ENCODE measurements around the gene JAML. TPM values are rescaled to one million over a fixed set of nuclear protein-coding genes. Genes with fewer than 3 reads are reported as not detected.

The JAML gene
- total RNA-seq, 4 donors from 2014 or later = 0.92 to 8.9 (median 1.2) TPM

GRCh38 chr11:118212781-118213191 is 12.0 kb downstream of the JAML start:
- intact Hi-C loops (cut with DNase I) = no loop called here
- Histone ChIP-seq H3K9me3 (no peaks in the 10 kb centered on the region), H3K4me3 (no peak overlapping the region), H3K36me3 (no peaks in the 10 kb centered on the region), H3K4me1 (peaks cover 0 to 9% (median 2%) of the 10 kb centered on the region in 4 donors), H3K27ac (replicated peaks in 1 of 4) (no peak overlapping the region), H3K27me3 (peaks cover 0 to 49% (median 0%) of the 10 kb centered on the region in 4 donors)
- no peak for DNase-seq (ENCODE audit: extremely low spot score)
- WGBS = 69% methylated on average over 2 of the region's 2 CpGs
- TF ChIP-seq CTCF (IDR thresholded peaks at IDR 0.05) = no peak
- no peak for TF ChIP-seq POLR2AphosphoS5 (IDR thresholded peaks at IDR 0.05)
- no peak for TF ChIP-seq EP300 (IDR thresholded peaks at IDR 0.05)
- no peak for TF ChIP-seq POLR2A (IDR thresholded peaks at IDR 0.05; ENCODE audit: low read depth)

- WGBS = 80% methylated on average over 7 of the region's 7 CpGs
- Histone ChIP-seq H3K4me3 (no peak overlapping the region), H3K9me3 (no peaks in the 10 kb centered on the region), H3K27ac (replicated peaks in 1 of 4) (no peak overlapping the region), H3K36me3 (no peaks in the 10 kb centered on the region), H3K4me1 (peaks cover 0 to 9% (median 2%) of the 10 kb centered on the region in 4 donors), H3K27me3 (peaks cover 0 to 49% (median 0%) of the 10 kb centered on the region in 4 donors)
- intact Hi-C loops (cut with DNase I) = no loop called here
- no peak for DNase-seq (ENCODE audit: extremely low spot score)
- TF ChIP-seq CTCF (IDR thresholded peaks at IDR 0.05) = no peak
- TF ChIP-seq POLR2AphosphoS5 (IDR thresholded peaks at IDR 0.05) = no peak
- TF ChIP-seq EP300 (IDR thresholded peaks at IDR 0.05) = no peak
- no peak for TF ChIP-seq POLR2A (IDR thresholded peaks at IDR 0.05; ENCODE audit: low read depth)
These were observed 12.6 kb downstream of the JAML start for GRCh38 chr11:118212131-118212725.

- TF ChIP-seq CTCF (IDR thresholded peaks at IDR 0.05) = no peak
- TF ChIP-seq POLR2AphosphoS5 (IDR thresholded peaks at IDR 0.05) = no peak
- TF ChIP-seq EP300 (IDR thresholded peaks at IDR 0.05) = no peak
- TF ChIP-seq POLR2A (IDR thresholded peaks at IDR 0.05; ENCODE audit: low read depth) = no peak
- peaks cover 0 to 9% (median 2%) of the 10 kb centered on the region in 4 donors for H3K4me1 ChIP-seq
- H3K27me3 ChIP-seq = peaks cover 0 to 49% (median 0%) of the 10 kb centered on the region in 4 donors
- intact Hi-C loops (cut with DNase I) = no loop called here
- DNase-seq (ENCODE audit: extremely low spot score) = no peak
- no peaks in the 10 kb centered on the region for H3K36me3 ChIP-seq
- 54% methylated on average over 6 of the region's 6 CpGs for WGBS
- H3K27ac ChIP-seq (replicated peaks in 1 of 4) = no peak overlapping the region
- H3K9me3 ChIP-seq = no peaks in the 10 kb centered on the region
- H3K4me3 ChIP-seq = no peak overlapping the region
These were observed 13.8 kb downstream of the JAML start for GRCh38 chr11:118211006-118211405.

GRCh38 chr11:118210323-118210722 is 14.5 kb downstream of the JAML start:
- H3K4me1 ChIP-seq = peaks cover 0 to 9% (median 2%) of the 10 kb centered on the region in 4 donors
- no peak for DNase-seq (ENCODE audit: extremely low spot score)
- no peaks in the 10 kb centered on the region for H3K9me3 ChIP-seq
- H3K27me3 ChIP-seq = peaks cover 0 to 49% (median 0%) of the 10 kb centered on the region in 4 donors
- H3K27ac ChIP-seq (replicated peaks in 1 of 4) = no peak overlapping the region
- H3K4me3 ChIP-seq = no peak overlapping the region
- WGBS = 90% methylated on average over 7 of the region's 7 CpGs
- no peaks in the 10 kb centered on the region for H3K36me3 ChIP-seq
- intact Hi-C loops (cut with DNase I) = no loop called here
- no peak for TF ChIP-seq POLR2A (IDR thresholded peaks at IDR 0.05; ENCODE audit: low read depth)
- TF ChIP-seq POLR2AphosphoS5 (IDR thresholded peaks at IDR 0.05) = no peak
- TF ChIP-seq EP300 (IDR thresholded peaks at IDR 0.05) = no peak
- TF ChIP-seq CTCF (IDR thresholded peaks at IDR 0.05) = no peak

Data from esophagus muscularis mucosa (tissue), 4 donors.